ENCODE data around the gene MORN5. TPM values are rescaled to one million over a fixed set of nuclear protein-coding genes. Genes with fewer than 3 reads are reported as not detected.

Gene MORN5
- total RNA-seq, 4 donors from 2014 or later, result not detected

- 21 to 23% methylated on average over 13 of the region's 13 CpGs for WGBS, 2 donors
- intact Hi-C loops (cut with DNase I; ENCODE audit: low total_unique reads), result no loop called here
- TF ChIP-seq CTCF (IDR thresholded peaks at IDR 0.05) (peak in 1 of 3 donors; percentile 62), POLR2A (IDR thresholded peaks at IDR 0.05) (no peak)
- no peak overlapping the region for H3K4me3 ChIP-seq (ENCODE audit: low read depth, poor library complexity, severe bottlenecking)
- DNase-seq (ENCODE audit: low spot score in 2 of 2), result peak in 1 of 2 donors; percentile 95
Observed at GRCh38 chr9:122122903-122123632, 36.6 kb upstream of the MORN5 start.

GRCh38 chr9:122124048-122124447 is 35.7 kb upstream of the MORN5 start:
- no peak overlapping the region for H3K4me3 ChIP-seq (ENCODE audit: low read depth, poor library complexity, severe bottlenecking)
- 93 to 100% methylated on average over 1 of the region's 1 CpG for WGBS, 2 donors
- intact Hi-C loops (cut with DNase I; ENCODE audit: low total_unique reads), result loop anchor here (2.0 kb wide), 1 partner anchor 227 kb away; no protein-coding TSS in a partner anchor
- no peak for DNase-seq (ENCODE audit: low spot score in 2 of 2)
- TF ChIP-seq CTCF (IDR thresholded peaks at IDR 0.05) (no peak), POLR2A (IDR thresholded peaks at IDR 0.05) (no peak)

- TF ChIP-seq CTCF (IDR thresholded peaks at IDR 0.05) (no peak), POLR2A (IDR thresholded peaks at IDR 0.05) (no peak)
- WGBS, 2 donors, result 72 to 75% methylated on average over 7 of the region's 7 CpGs
Observed at GRCh38 chr9:122124528-122124927, 35.2 kb upstream of the MORN5 start.

GRCh38 chr9:122125158-122125508 is 34.6 kb upstream of the MORN5 start:
- DNase-seq (ENCODE audit: low spot score in 2 of 2), result peak; percentile 56 to 94
- TF ChIP-seq POLR2A (IDR thresholded peaks at IDR 0.05), result no peak
- peak in 1 of 3 donors; percentile 88 for TF ChIP-seq CTCF (IDR thresholded peaks at IDR 0.05)
- H3K4me3 ChIP-seq (ENCODE audit: low read depth, poor library complexity, severe bottlenecking), result no peak overlapping the region
- 0% methylated on average over 8 of the region's 8 CpGs for WGBS, 2 donors
- intact Hi-C loops (cut with DNase I; ENCODE audit: low total_unique reads), result loop anchor here (2.0 kb wide), 1 partner anchor 226 kb away; no protein-coding TSS in a partner anchor

More at GRCh38 chr9:122124528-122124927, 35.2 kb upstream of the MORN5 start:
- no peak for DNase-seq (ENCODE audit: low spot score in 2 of 2)
- H3K4me3 ChIP-seq (ENCODE audit: low read depth, poor library complexity, severe bottlenecking), result no peak overlapping the region
- intact Hi-C loops (cut with DNase I; ENCODE audit: low total_unique reads), result loop anchor here (2.0 kb wide), 1 partner anchor 226 kb away; no protein-coding TSS in a partner anchor

- no peak overlapping the region for H3K4me3 ChIP-seq (ENCODE audit: low read depth, poor library complexity, severe bottlenecking)
- DNase-seq (ENCODE audit: low spot score in 2 of 2), result no peak
- no peak for TF ChIP-seq POLR2A (IDR thresholded peaks at IDR 0.05)
- TF ChIP-seq CTCF (IDR thresholded peaks at IDR 0.05), result no peak
- 37 to 52% methylated on average over 20 to 21 of the region's 21 CpGs for WGBS, 2 donors
- intact Hi-C loops (cut with DNase I; ENCODE audit: low total_unique reads), result loop anchor here (2.0 kb wide), 1 partner anchor 225 kb away; no protein-coding TSS in a partner anchor
Observed at GRCh38 chr9:122125509-122126330, 34.0 kb upstream of the MORN5 start.

Data from lower leg skin (tissue), 4 donors.